MM.1S (cell line): ENCODE results near the gene CD82.

ENCODE experiments used
- CTCF ChIP-seq: fragments of 300-600 bp; sonication (generic); IDR thresholded peaks from 2 replicates; pipeline ENCODE4 v1.5.1; 2016; ENCODE audit warnings: antibody characterized with exemption, low read length, mixed read lengths
- EZH2 ChIP-seq: fragments of 300-600 bp; sonication (generic); optimal IDR thresholded peaks from 2 replicates; pipeline ENCODE3; 2017; ENCODE audit warnings: low read depth, mild to moderate bottlenecking, antibody characterized with exemption, low read length, mixed read lengths
- EZH2phosphoT487 ChIP-seq: fragments of 300-600 bp; sonication (generic); IDR thresholded peaks from 2 replicates; pipeline ENCODE4 v1.6.1; 2018; ENCODE audit warnings: antibody characterized with exemption, low read length

DNA sequence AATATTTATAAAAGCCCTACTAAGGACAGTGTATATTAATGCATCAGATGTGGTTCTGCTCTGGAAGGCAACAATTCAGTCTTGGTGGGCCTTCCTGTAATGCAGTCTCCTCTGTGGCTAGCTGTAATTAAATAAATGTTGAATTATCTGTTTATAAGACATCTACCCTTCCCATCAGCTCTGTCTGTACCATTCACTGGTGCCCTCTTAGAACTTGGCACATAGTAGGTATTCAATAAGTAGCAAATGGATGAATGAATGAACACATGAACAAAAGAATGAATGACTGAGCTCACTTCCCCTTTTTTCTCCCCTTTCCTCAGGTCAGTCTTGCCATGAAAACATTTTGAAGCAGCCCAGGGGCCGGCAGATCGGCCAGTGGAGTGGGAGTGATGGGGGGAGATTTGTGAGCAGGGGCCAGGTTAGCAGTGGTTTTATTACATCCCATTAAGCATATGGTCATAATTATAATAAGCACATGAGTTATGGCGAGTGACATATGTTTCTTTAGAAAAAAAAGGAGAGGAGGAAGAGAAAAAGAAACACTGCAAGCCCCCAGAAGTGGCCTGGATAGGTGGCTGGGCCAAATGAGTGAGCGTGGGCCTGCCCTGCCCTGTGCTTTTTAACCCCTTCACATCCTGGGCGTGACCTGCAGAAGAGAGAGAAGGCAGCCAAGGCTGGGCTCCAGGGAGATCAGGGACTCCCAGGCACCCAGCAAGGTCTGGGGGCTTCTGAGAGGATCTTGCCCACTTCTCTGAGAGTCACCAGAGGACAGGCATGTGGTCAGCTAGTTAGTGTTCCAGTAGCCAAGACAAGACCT lies 48.6 kb upstream of the CD82 start:
- TF ChIP-seq CTCF (no peak), EZH2phosphoT487 (no peak), EZH2 (no peak)
